Choroid plexus epithelial cell (primary cell): ENCODE measurements around the gene MAD1L1.

ENCODE experiments used
- DNase-seq: peaks from one replicate; pipeline ENCODE4 v3.0.0-alpha.2; 2010; ENCODE audit warnings: low read depth
- H3K4me3 ChIP-seq: 2 replicates; pipeline ENCODE4 v1.5.1; 2011; ENCODE audit warnings: low read depth, mild to moderate bottlenecking, control low read depth, low read length, moderate library complexity
- TF ChIP-seq, protein P1 (sequence below): conservative IDR thresholded peaks from 2 replicates; pipeline ENCODE4 v1.5.1; 2011; ENCODE audit warnings: low read depth, mild to moderate bottlenecking, control low read depth, inconsistent platforms, low read length, moderate library complexity

MAD1L1 gene

DNA sequence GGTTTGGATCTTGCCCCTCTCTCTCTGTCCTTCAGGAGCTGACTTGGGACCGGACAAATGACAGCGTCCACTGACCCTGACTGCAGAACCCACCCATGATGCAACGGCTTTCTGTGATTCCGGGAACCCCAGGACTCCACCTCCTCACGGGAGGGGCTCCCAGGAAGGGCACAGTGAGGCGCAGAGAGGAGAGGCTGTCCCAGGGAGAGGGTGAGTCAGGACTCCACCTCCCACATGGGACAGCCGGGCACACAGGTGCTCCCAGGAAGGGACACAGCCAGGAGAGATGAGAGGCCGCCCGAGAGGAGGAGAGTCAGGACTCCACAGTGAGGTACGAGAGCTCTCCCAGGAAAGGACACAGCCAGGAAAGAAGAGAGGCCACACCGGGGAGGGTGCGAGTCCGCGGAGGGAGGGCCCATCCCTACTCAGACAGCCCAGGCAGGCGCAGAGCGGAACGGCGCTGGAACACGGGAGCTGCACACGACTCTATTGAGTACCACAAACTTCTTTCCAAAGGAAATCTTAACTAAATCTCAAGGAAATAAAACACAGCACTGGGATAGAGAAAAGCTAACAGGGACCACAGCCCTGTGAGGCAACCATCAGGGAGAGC, 162.5 kb downstream of the MAD1L1 start:
- no peak overlapping the region for H3K4me3 ChIP-seq
- TF ChIP-seq, protein P1, sequence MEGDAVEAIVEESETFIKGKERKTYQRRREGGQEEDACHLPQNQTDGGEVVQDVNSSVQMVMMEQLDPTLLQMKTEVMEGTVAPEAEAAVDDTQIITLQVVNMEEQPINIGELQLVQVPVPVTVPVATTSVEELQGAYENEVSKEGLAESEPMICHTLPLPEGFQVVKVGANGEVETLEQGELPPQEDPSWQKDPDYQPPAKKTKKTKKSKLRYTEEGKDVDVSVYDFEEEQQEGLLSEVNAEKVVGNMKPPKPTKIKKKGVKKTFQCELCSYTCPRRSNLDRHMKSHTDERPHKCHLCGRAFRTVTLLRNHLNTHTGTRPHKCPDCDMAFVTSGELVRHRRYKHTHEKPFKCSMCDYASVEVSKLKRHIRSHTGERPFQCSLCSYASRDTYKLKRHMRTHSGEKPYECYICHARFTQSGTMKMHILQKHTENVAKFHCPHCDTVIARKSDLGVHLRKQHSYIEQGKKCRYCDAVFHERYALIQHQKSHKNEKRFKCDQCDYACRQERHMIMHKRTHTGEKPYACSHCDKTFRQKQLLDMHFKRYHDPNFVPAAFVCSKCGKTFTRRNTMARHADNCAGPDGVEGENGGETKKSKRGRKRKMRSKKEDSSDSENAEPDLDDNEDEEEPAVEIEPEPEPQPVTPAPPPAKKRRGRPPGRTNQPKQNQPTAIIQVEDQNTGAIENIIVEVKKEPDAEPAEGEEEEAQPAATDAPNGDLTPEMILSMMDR, result no peak
- DNase-seq, result no peak

DNA sequence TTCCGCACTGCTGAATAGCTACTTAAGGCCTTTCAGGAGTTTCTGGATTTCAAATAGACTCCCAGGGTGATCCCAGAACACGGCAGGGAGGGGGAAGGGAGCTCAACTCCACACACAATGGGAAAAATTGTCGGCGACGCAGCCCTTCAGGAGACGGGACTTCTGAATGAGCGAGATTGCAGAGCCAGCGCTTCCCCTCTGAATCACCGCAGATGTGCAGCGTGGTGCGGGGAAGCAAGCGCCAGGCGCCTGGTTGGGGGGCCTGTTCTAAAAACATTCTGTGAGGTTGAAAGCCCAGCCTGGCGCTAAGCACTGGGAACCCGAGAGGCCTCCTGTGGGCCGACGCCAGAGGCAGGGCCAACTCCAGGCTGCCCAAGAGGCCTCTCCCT, 163.3 kb downstream of the MAD1L1 start:
- peak overlapping the region; percentile 20 for H3K4me3 ChIP-seq
- DNase-seq, result peak; percentile 77
- TF ChIP-seq, protein P1, result no peak

DNA sequence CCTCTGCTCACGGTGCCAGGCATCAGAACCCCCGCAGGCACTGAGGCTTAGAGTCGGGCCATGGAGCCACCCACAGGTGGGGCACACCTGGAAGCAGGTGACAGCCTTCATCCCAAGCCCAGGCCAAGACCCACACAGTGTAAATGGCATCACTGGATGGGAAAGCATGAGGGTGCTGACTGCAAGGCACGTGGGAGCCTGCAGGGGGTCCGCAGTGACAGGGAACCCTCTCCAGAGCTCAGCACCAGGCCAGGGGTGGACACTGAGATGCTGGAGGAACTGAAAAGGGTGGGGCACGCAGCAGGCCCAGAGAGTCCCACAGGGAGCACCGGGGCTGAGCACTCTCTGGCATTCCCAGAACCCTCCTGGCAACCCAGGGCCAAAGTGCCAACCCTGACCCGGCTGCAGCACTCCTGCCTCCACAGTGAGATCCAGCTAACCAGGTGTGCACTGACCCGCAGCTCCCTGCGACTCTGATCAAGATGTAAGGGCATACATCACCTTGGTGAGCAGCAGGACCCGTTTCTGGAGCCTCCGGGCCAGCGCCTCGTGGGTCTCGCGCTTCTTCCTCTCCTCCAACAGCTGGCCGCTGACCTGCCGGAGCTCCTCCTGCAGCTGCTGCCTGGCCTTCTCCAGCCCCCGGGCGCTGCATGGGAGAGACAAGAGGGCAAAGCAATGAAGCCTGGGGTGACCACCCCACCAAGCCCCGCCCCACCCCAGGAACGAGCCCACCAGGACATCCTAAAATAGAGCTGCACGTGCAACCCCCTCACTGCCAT, 163.9 kb downstream of the MAD1L1 start:
- TF ChIP-seq, protein P1, result no peak
- no peak for DNase-seq
- peak overlapping the region; percentile 20 for H3K4me3 ChIP-seq

DNA sequence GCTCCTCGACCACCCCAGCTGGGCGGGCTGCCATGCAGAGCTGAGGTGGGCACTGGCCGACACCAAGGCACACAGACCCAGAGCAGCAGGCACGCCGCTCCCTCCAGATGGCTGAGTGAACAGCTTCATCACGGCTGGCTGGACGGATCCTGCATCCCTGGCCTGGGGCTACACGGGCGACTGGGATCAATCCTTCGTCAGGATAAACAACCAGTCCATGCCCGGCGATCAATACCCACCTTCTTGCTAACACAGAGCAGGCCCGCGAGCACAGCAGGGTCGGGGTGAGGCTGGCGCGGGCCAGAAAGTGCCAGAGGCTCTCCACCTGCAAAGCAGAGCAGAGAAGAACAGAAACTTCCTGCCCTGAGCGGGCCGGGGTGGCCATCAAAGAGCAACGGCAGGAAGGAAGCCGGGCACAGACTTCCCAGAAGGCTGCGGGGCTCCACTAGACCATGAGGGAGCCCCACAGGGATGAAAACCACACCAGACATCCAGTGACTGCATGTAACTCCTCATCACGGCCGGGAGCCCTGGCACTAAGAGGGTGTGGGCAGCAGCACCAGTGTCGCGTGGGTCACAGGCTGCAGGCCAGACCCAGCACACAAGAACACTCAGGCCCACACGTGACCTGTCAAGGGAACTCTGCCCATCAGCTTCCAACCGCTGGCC, 166.4 kb downstream of the MAD1L1 start:
- TF ChIP-seq, protein P1, result no peak
- H3K4me3 ChIP-seq, result no peak overlapping the region
- no peak for DNase-seq

DNA sequence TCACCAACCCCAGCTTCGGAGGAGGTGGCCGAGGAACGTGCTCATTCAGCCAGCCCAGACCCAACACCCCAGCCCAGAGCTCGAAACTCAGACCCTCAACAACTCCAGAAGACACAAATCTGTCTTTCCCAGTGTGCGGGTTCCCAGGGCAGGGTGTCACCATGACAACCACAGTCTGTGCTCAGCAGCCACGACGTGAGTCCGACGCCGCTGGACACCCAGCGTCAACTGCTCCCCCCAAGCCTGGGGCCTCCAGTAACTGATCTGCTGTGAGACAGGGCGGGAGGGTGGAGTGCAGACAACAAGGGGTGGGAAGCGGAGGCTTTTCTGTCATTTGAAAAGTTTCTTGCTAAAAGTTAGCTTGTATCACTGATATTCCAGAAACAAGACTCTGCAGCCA, 167.2 kb downstream of the MAD1L1 start:
- no peak for DNase-seq
- H3K4me3 ChIP-seq, result no peak overlapping the region
- TF ChIP-seq, protein P1, result no peak

DNA sequence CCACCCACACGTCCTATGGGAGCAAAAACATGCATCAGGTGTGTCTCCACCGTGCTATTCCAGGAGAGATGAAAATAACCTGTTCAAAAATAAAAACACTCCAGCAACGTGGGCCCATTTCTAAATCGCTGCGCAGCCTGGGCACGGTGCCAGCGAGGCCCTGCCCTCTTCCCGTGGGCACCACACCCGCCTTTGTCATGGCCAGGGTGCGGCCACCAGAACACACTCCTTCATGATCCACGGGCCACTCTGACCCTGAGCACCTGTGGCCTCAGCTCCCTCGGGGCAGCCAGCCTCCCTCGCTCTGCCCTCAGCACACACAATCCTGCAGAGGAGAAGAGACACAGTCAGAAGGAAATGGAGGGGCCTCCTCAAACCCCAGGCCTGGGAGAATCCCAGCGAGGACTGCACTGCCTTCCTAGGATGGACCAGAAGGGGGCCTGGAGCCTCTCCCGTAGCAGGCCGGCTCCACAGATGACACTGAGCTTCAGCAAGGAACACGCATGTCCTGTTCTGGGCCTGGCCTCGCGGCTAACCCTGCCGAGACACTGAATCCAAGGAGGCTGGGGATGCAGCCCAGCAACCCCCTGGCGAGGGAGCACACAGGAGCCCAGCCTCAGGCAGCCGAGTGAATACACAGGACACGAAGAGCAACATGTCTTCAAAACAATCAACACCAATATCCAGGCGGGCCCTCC, 169.0 kb downstream of the MAD1L1 start:
- TF ChIP-seq, protein P1, result peak; percentile 75
- no peak overlapping the region for H3K4me3 ChIP-seq
- DNase-seq, result peak; percentile 61
